A673 (cell line): ENCODE data around the gene NUP35.

Experiments used
- EZH2 ChIP-seq: fragments of 200-600 bp; sonication (generic); IDR thresholded peaks from 2 replicates; pipeline ENCODE4 v1.6.1; 2017; ENCODE audit warnings: borderline replicate concordance, low read depth, mild to moderate bottlenecking, mixed read lengths, antibody characterized with exemption, low read length; ENCODE audit not compliant: poor library complexity, severe bottlenecking
- TF ChIP-seq, protein P1 (sequence below): fragments of 300-800, 200-600 bp; sonication (generic); conservative IDR thresholded peaks from 2 replicates; pipeline ENCODE4 v1.5.1; 2017; ENCODE audit warnings: low read depth, mild to moderate bottlenecking, antibody characterized with exemption, low read length, moderate library complexity, mixed read lengths

GRCh38 chr2:183186766-183187165 lies 62.5 kb downstream of the NUP35 start:
- TF ChIP-seq, protein P1, sequence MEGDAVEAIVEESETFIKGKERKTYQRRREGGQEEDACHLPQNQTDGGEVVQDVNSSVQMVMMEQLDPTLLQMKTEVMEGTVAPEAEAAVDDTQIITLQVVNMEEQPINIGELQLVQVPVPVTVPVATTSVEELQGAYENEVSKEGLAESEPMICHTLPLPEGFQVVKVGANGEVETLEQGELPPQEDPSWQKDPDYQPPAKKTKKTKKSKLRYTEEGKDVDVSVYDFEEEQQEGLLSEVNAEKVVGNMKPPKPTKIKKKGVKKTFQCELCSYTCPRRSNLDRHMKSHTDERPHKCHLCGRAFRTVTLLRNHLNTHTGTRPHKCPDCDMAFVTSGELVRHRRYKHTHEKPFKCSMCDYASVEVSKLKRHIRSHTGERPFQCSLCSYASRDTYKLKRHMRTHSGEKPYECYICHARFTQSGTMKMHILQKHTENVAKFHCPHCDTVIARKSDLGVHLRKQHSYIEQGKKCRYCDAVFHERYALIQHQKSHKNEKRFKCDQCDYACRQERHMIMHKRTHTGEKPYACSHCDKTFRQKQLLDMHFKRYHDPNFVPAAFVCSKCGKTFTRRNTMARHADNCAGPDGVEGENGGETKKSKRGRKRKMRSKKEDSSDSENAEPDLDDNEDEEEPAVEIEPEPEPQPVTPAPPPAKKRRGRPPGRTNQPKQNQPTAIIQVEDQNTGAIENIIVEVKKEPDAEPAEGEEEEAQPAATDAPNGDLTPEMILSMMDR: no peak
- no peak for TF ChIP-seq EZH2
